ENCODE measurements around the gene LSM7.
"Not testable (repeated sequence)": the region's sequence is repeated elsewhere in the genome, so short reads cannot be mapped to it uniquely, and the experiment has no call there.

The LSM7 gene

DNA sequence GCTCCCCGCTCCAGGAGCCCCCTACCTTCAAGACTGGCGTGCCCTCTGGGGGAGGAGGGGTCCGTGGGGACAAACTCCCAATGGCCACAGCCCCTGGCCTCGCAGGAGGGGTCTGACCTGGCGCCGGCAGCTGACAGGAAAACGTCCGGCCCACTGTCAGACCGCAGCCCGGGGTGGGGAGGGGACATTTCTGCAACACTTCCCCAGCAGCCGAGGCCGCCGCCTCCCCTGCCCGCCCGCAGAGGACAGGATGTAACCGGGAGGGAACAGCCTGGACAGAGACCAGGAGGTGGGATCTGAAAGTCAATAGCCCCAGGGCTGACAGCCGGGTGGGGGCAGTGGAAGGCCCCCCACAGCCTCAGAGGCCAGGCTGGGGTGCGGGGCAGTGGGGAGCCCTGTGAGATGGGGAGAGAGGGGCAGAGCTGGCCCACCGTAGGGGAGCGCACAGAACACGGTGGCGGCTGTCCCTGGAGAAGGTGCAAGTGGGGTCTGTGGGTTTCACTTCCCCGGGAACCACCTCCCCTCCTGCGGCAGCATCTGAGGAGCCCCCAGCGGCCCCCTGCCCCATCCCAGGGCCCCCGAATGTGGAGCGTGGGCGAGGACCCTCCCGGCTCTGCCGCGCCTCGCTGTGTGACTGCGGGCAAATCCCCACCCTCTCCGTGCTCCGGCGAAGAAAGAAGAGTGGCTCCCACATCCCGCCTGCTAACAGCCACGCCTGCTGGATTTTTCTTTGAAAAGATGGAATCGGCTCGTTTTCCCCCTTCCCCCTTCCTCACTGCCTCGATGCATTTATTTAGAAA lies 46.1 kb downstream of the LSM7 start, which contains the start of gene PEAK3:
Gene PEAK3 (minus strand): TSS at position 114 of the 800 bp plus-strand sequence. CDS start 1,244 bp downstream, outside the sequence.
- Mint-ChIP-seq H3K27ac (peak within 1 kb of the TSS; percentile 37), H3K4me3 (peak within 1 kb of the TSS; percentile 76), H3K9me3 (no peaks in the 10 kb centered on the region), H3K36me3 (no peaks in the 10 kb centered on the region), H3K27me3 (no peaks in the 10 kb centered on the region), H3K4me1 (peaks cover 11% of the 10 kb centered on the region)
- DNase-seq (ENCODE audit: low spot score in 2 of 2): no peak
- ATAC-seq (ENCODE audit: low read depth): peak; percentile 48

DNA sequence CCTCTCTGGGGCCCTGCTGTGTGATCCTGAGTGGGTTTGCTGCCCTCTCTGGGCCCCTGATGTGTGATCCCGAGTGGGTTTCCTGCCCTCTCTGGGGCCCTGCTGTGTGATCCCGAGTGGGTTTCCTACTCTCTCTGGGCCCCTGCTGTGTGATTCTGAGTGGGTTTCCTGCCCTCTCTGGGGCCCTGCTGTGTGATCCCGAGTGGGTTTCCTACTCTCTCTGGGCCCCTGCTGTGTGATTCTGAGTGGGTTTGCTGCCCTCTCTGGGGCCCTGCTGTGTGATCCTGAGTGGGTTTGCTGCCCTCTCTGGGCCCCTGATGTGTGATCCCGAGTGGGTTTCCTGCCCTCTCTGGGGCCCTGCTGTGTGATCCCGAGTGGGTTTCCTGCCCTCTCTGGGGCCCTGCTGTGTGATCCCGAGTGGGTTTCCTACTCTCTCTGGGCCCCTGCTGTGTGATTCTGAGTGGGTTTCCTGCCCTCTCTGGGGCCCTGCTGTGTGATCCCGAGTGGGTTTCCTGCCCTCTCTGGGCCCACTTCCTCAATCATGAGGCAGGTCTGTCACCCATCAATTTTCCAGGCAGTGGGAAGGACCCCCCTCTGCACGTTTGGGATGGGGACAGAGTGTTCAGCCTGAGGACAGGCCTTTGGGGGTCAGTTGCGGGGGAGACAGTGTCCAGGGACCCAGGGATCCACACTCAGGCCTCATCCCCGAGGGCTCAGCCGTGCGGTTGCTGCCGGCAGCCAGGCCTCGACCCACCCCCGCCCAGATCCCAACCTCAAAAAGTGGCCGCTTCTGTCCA lies 46.9 kb downstream of the LSM7 start:
- not testable (repeated sequence) for H3K27me3 Mint-ChIP-seq; H3K9me3 Mint-ChIP-seq; DNase-seq (ENCODE audit: low spot score in 2 of 2); ATAC-seq (ENCODE audit: low read depth); H3K36me3 Mint-ChIP-seq
- Mint-ChIP-seq H3K4me1 (peaks cover 11% of the 10 kb centered on the region), H3K27ac (peak overlapping the region; percentile 37), H3K4me3 (peak overlapping the region; percentile 76)

GRCh38 chr19:2280633-2281264 lies 47.6 kb downstream of the LSM7 start:
- no peaks in the 10 kb centered on the region for H3K36me3 Mint-ChIP-seq

DNA sequence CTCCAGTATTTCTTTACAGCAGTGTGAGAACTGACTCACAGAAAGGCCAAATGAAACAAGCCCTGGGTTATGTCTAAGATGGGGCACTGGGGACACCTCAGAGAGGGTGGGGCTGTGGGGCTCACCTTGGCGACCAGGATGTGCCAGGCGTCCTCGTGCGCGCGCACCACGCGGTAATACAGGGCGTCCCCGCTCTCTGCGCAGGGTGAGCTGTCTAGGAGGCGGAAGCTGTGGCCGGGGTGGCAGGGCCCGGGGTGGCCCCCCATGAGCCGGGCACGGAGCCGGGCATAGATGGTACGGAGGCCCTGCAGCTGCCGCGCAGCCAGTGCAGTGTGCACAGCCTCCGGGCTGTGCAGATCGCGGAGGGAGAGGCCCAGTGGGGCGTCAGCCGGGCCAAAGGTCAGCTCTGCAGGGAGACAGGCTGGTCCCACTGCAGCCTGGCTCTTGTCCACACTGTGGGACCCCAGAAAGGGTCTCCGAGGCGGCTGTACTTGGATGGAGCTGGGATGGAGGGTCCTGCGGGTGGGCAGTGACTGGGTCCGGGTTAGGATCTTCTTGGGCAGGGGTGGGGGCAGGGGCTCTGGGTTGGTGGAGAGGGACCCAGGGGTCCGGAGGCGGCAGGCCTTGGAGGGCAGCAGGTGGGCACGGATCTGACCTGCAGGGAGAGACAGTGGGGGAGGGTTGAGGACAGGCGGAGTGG lies 49.8 kb downstream of the LSM7 start:
- peaks cover 24% of the 10 kb centered on the region for H3K4me1 Mint-ChIP-seq
- H3K27me3 Mint-ChIP-seq: no peaks in the 10 kb centered on the region
- ATAC-seq (ENCODE audit: low read depth) (no peak), DNase-seq (ENCODE audit: low spot score in 2 of 2) (no peak)
- H3K27ac Mint-ChIP-seq: peak overlapping the region; percentile 67
- no peak overlapping the region for H3K4me3 Mint-ChIP-seq
- H3K36me3 Mint-ChIP-seq: peaks cover 10% of the 10 kb centered on the region
- no peaks in the 10 kb centered on the region for H3K9me3 Mint-ChIP-seq

More at GRCh38 chr19:2280633-2281264, 47.6 kb downstream of the LSM7 start:
- no peaks in the 10 kb centered on the region for H3K27me3 Mint-ChIP-seq
- H3K4me3 Mint-ChIP-seq: no peak overlapping the region
- no peaks in the 10 kb centered on the region for H3K9me3 Mint-ChIP-seq
- H3K4me1 Mint-ChIP-seq: peaks cover 11% of the 10 kb centered on the region
- ATAC-seq (ENCODE audit: low read depth) (no peak), DNase-seq (ENCODE audit: low spot score in 2 of 2) (no peak)
- H3K27ac Mint-ChIP-seq: no peak overlapping the region

GRCh38 chr19:2277138-2277537 lies 51.2 kb downstream of the LSM7 start:
- Mint-ChIP-seq H3K36me3 (peaks cover 13% of the 10 kb centered on the region), H3K27me3 (no peaks in the 10 kb centered on the region), H3K27ac (no peak overlapping the region), H3K4me1 (peaks cover 26% of the 10 kb centered on the region), H3K4me3 (no peak overlapping the region), H3K9me3 (no peaks in the 10 kb centered on the region)
- ATAC-seq (ENCODE audit: low read depth) (no peak), DNase-seq (ENCODE audit: low spot score in 2 of 2) (no peak)

DNA sequence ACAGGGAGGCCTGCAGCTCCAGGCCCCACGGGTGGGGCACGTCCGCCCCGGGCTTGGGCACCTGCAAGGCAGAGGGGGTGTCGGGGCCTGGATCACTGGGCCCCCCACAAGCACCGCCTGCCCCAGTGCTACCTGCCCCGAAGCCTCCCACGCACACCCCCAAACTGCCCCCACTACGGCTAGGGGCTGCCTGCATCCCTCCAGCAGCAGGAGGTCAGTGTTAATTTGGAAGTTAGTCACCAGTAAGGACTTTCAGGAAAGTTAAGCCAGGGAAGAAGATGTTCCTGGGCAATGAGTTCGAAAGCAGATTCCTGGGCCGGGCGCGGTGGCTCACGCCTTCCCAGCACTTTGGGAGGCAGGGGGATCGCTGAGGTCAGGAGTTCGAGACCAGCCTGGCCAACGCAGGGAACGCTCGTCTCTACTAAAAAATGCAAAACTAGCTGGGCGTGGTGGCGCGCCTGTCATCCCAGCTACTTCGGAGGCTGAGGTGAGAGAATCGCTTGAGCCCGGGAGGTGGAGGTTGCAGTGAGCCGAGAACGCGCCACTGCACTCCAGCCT lies 51.9 kb downstream of the LSM7 start:
- no peaks in the 10 kb centered on the region for H3K9me3 Mint-ChIP-seq
- no peak overlapping the region for H3K4me3 Mint-ChIP-seq
- ATAC-seq (ENCODE audit: low read depth) (no peak), DNase-seq (ENCODE audit: low spot score in 2 of 2) (no peak)
- H3K27ac Mint-ChIP-seq: no peak overlapping the region
- peaks cover 27% of the 10 kb centered on the region for H3K4me1 Mint-ChIP-seq
- H3K27me3 Mint-ChIP-seq: no peaks in the 10 kb centered on the region
- peaks cover 17% of the 10 kb centered on the region for H3K36me3 Mint-ChIP-seq

- ATAC-seq (ENCODE audit: low read depth) (no peak), DNase-seq (ENCODE audit: low spot score in 2 of 2) (no peak)
- Mint-ChIP-seq H3K27ac (no peak overlapping the region), H3K4me3 (no peak overlapping the region), H3K36me3 (peaks cover 21% of the 10 kb centered on the region), H3K27me3 (no peaks in the 10 kb centered on the region), H3K9me3 (no peaks in the 10 kb centered on the region), H3K4me1 (peaks cover 29% of the 10 kb centered on the region)
These were observed 52.6 kb downstream of the LSM7 start for GRCh38 chr19:2275588-2276428.

DNA sequence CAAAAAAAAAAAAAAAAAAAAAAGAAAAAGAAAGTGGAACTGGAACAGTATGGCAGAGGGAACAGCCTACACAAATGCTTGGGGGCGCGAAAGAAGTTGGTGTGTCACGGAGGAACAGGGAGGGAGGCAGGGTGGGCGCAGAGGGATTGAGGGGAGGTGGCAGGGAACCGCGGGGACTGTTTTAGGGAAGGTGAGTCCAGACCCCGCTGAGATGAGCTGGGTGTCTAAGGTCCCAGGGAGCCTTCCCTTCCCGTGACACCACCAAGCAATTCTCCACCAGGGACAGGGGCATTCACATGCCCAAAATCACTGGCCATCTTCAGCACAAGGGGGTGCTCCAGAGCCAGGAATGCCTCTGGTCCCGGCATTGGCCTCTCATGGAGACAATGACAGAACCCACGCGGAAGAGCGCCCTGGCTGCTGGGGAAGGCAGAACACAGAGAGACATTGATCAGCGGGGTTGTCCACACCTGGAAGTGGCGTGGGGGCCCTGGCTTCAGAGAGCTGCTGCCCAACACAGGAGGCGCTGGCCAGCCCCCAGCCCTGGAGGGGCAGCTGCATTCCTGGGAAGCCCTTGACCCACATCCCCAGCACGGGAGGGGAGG lies 53.4 kb downstream of the LSM7 start:
- ATAC-seq (ENCODE audit: low read depth) (no peak), DNase-seq (ENCODE audit: low spot score in 2 of 2) (no peak)
- Mint-ChIP-seq H3K27me3 (no peaks in the 10 kb centered on the region), H3K4me3 (no peak overlapping the region), H3K4me1 (peaks cover 30% of the 10 kb centered on the region), H3K27ac (peak overlapping the region; percentile 45), H3K9me3 (no peaks in the 10 kb centered on the region), H3K36me3 (peaks cover 23% of the 10 kb centered on the region)

DNA sequence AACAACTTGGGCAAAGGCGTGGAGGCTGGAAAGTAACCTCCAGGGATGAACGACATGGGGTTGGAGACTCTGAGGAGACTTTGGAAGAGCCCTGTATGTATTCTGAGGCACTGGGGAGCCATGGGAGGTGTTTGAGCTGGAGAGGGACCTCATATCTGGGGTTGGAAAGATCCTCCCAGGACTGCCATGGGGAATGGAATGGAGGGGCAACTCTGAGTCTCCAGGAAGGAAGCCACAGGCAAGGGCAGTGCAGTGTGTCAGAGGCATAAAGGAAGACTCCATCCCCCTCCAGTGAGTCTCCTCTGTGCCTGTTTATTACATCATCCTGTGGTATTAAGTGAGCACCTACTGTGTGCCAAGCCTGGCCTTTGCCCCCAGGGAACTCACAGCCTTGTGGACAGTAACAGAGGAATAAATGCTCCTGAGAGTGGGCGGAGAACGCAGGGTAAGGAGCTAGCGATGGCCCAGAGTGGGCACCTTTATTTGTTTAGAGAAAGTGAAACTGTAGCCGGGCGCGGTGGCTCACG lies 54.1 kb downstream of the LSM7 start:
- Mint-ChIP-seq H3K4me1 (peaks cover 30% of the 10 kb centered on the region), H3K36me3 (peaks cover 29% of the 10 kb centered on the region), H3K27me3 (no peaks in the 10 kb centered on the region), H3K27ac (peak overlapping the region; percentile 97), H3K4me3 (peak overlapping the region; percentile 72), H3K9me3 (no peaks in the 10 kb centered on the region)
- DNase-seq (ENCODE audit: low spot score in 2 of 2) (no peak), ATAC-seq (ENCODE audit: low read depth) (no peak)

DNA sequence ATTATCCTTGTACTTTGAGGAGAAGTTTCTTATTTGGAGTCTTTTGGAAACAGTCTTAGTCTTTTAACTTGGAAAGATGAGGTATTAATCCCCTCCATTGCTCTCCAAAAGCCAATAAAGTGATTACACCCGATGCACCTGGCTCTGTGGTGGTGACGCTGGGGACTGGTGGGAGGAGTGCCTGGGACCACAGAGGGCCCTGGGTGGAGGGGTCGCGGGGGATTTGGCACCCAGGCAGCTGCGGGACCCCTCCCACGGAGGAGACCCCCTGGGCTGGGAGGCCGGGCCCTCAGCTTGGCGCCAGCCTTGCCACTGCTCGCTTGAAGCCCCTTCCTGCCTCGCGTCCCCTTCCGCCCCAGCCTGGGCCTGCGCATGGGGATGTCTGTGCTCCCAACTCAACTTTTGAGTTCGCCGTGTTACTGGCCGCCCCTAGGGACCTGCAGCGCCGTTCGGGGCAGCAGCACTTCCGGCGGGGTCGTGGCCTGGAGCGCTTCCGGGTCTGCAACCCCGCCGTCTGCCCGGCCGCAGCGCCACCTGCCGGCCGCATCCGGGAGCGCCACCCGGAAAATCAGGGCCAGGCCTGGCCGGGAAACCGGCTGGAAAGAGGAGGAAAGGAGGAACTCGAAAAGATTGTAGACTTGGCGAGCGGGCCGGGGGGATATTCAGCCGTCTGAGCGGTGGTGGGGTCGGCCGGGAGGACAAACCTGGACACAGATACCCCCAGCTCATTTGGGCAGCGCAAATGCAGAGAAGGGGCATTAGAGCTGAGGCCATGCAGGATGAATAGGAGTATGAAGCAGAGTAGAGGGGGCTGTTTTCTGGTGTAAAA lies 54.8 kb downstream of the LSM7 start:
- DNase-seq (ENCODE audit: low spot score in 2 of 2) (peak; percentile 84 to 88), ATAC-seq (ENCODE audit: low read depth) (peak; percentile 32)
- Mint-ChIP-seq H3K27ac (peak overlapping the region; percentile 97), H3K27me3 (no peaks in the 10 kb centered on the region), H3K4me1 (peaks cover 28% of the 10 kb centered on the region), H3K36me3 (peaks cover 29% of the 10 kb centered on the region), H3K9me3 (no peaks in the 10 kb centered on the region), H3K4me3 (peak overlapping the region; percentile 72)

Data from memory B cell (primary cell).